Measurements from ENCODE around the gene EEA1. TPM values are rescaled to one million over a fixed set of nuclear protein-coding genes. Genes with fewer than 3 reads are reported as not detected.

Gene EEA1
- total RNA-seq, result 10 to 100 TPM in 5 of 6 experiments, 1 to 10 TPM in 1; 8.9 to 20.3 (median 16.3) TPM
- long read RNA-seq, partial matches to known transcripts, result 7 of 7 reads
- long read RNA-seq, other reads (novel, unspliced or antisense), result 0 of 7 reads

DNA sequence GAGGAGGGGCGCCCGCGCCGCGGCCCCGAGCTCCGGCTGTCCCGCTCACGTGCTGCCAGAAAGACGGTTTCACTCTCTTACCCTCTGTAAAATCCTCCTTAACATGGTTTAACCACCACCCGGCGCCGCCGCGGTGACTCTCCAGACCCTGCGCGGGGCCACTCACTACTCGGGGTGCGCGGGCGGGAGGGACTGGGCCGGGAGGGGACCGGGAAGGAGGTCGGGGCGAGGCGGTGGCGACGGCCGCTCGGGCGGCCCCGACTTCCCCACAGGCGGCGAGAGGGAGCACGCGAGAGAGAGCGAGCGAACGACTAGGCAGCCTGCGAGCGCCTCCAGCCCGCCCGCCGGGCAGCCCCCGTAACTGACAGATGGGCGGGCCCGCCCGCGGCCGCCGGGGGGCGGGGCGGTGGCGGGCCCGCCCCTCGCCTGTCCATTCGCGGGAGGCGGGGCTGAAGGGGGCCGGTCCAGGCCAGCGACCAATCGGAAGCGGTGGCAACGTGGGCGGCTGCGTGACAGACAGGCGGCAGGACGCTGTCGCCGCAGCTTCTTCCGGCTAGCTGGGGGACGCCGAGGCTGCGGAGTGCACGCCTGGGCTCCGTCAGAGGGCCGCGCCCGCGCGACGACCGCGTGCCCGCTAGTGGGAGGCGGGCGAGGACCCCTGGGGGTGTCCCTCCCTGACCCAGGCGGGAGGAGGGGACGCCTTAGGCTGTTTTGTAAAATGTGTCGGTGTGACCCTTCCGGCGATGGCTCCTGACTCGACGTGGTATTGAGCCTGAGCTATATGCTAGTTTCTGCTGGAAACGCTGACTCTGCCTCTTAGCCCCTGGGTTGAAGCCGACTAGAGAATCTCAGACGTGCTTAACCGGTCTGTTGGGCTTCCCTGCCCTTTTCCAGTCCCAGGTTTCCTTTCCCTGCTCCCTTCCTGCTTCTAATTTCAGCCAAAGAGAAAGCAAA, at the start of gene EEA1:
Gene EEA1 (minus strand): TSS at position 334 of the 954 bp plus-strand sequence. CDS start 229 bp downstream, at position 105.
- under 1% methylated on average over 24 of the region's 98 CpGs for WGBS (ENCODE audit: insufficient coverage, low coverage, low lambda C conversion rate, missing lambda C conversion rate)
- Histone ChIP-seq H3K27ac (peak within 1 kb of the TSS; percentile 94 to 99 (median 98)), H3K4me3 (peak within 1 kb of the TSS; percentile 69 to 73 (median 72)), H3K27me3 (no peaks in the 10 kb centered on the region), H3K4me1 (peaks cover 0 to 13% (median 4%) of the 10 kb centered on the region in 4 donors), H3K9me3 (no peaks in the 10 kb centered on the region), H3K36me3 (no peaks in the 10 kb centered on the region)
- peak; percentile 99 for DNase-seq
- peak; percentile 97 for TF ChIP-seq POLR2A (IDR thresholded peaks at IDR 0.05)
- TF ChIP-seq, protein P1, sequence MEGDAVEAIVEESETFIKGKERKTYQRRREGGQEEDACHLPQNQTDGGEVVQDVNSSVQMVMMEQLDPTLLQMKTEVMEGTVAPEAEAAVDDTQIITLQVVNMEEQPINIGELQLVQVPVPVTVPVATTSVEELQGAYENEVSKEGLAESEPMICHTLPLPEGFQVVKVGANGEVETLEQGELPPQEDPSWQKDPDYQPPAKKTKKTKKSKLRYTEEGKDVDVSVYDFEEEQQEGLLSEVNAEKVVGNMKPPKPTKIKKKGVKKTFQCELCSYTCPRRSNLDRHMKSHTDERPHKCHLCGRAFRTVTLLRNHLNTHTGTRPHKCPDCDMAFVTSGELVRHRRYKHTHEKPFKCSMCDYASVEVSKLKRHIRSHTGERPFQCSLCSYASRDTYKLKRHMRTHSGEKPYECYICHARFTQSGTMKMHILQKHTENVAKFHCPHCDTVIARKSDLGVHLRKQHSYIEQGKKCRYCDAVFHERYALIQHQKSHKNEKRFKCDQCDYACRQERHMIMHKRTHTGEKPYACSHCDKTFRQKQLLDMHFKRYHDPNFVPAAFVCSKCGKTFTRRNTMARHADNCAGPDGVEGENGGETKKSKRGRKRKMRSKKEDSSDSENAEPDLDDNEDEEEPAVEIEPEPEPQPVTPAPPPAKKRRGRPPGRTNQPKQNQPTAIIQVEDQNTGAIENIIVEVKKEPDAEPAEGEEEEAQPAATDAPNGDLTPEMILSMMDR (IDR thresholded peaks at IDR 0.05), result peak in 3 of 4 donors; percentile 7 to 32 (median 16)
- intact Hi-C loops (cut with DNase I), result no loop called here
- peak; percentile 91 to 96 (median 94) for ATAC-seq

DNA sequence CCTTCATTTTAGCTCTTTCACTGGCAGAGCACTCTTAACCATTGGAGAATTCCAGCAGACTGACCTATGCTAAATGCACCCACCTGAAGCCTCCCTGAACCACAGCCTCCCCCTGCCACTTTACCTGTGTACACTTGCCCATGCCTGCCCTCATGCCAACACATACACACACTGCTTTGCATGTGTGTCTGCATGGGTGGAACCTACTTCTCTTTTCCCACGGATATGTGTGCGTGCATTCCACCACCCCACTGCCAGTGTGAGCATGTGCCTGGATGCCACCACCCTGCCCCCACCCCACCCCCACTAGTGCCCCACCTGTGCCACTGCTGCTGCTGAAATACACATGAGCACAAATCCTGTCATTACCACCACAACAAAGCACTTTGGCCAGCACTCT, 49.5 kb upstream of the EEA1 start:
- H3K27me3 ChIP-seq, result no peaks in the 10 kb centered on the region
- no peaks in the 10 kb centered on the region for H3K4me1 ChIP-seq
- no peak for TF ChIP-seq POLR2A (IDR thresholded peaks at IDR 0.05)
- TF ChIP-seq, protein P1 (IDR thresholded peaks at IDR 0.05), result no peak
- H3K4me3 ChIP-seq, result no peak overlapping the region
- H3K36me3 ChIP-seq, result no peaks in the 10 kb centered on the region
- no peaks in the 10 kb centered on the region for H3K9me3 ChIP-seq
- WGBS (ENCODE audit: insufficient coverage, low coverage, low lambda C conversion rate, missing lambda C conversion rate), result 54% methylated on average over 2 of the region's 2 CpGs
- H3K27ac ChIP-seq, result no peak overlapping the region
- ATAC-seq (no peak), DNase-seq (no peak)
- intact Hi-C loops (cut with DNase I), result no loop called here

DNA sequence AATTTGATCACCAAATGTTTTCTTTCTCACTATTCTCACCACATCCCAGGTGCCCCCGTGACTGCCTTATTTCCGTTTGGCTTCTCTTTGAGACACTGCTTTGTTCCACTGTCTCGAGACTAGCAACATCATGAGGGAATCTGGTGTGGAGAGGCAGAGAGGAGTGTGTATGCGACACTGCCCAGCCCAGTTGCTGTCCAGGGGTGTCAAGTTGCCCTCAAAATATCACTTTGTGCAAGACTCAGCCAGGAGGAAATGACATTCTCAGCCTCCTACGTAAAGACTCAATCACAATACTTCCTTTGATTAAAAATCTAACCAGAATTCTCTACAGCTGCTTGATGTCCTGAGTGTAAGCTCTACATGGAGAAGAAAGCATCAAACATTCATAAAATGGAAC, 48.2 kb upstream of the EEA1 start:
- no peaks in the 10 kb centered on the region for H3K9me3 ChIP-seq
- no peak for DNase-seq
- intact Hi-C loops (cut with DNase I), result no loop called here
- 75% methylated on average over 5 of the region's 5 CpGs for WGBS (ENCODE audit: insufficient coverage, low coverage, low lambda C conversion rate, missing lambda C conversion rate)
- ATAC-seq, result no peak
- no peaks in the 10 kb centered on the region for H3K27me3 ChIP-seq
- TF ChIP-seq, protein P1 (IDR thresholded peaks at IDR 0.05), result no peak
- no peak for TF ChIP-seq POLR2A (IDR thresholded peaks at IDR 0.05)
- no peak overlapping the region for H3K4me3 ChIP-seq
- H3K4me1 ChIP-seq, result no peaks in the 10 kb centered on the region
- H3K27ac ChIP-seq, result no peak overlapping the region
- H3K36me3 ChIP-seq, result no peaks in the 10 kb centered on the region

DNA sequence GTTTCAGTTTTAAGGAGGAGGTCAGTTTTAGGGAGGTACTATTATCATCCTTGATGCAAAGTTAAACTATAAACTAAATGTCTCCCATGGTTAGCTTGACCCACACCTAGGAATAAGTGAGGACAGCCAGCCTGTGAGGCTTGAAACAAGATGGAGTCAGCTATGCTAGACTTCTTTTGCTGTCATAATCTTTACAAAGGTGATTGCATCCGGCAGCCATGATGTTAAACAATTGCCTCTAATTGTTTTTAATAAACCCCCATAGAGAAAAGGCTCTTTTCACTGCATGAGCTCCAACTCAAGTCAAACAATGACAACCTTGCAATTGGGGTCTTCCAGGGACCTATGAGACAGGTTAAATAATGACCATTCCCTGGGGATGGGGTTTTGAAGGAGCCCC, 45.7 kb upstream of the EEA1 start:
- no peaks in the 10 kb centered on the region for H3K27me3 ChIP-seq
- no peaks in the 10 kb centered on the region for H3K9me3 ChIP-seq
- intact Hi-C loops (cut with DNase I), result no loop called here
- H3K36me3 ChIP-seq, result no peaks in the 10 kb centered on the region
- 100% methylated on average over 1 of the region's 1 CpG for WGBS (ENCODE audit: insufficient coverage, low coverage, low lambda C conversion rate, missing lambda C conversion rate)
- peaks cover 0 to 9% (median 0%) of the 10 kb centered on the region in 4 donors for H3K4me1 ChIP-seq
- no peak overlapping the region for H3K4me3 ChIP-seq
- H3K27ac ChIP-seq, result no peak overlapping the region
- no peak for TF ChIP-seq POLR2A (IDR thresholded peaks at IDR 0.05)
- TF ChIP-seq, protein P1 (IDR thresholded peaks at IDR 0.05), result no peak
- no peak for ATAC-seq
- DNase-seq, result no peak

Data from right lobe of liver (tissue), 6 donors.